ENCODE results near the gene GPBAR1.
A peak's percentile ranks its signal among the peaks of the same experiment; 100 is the strongest.

The GPBAR1 gene

DNA sequence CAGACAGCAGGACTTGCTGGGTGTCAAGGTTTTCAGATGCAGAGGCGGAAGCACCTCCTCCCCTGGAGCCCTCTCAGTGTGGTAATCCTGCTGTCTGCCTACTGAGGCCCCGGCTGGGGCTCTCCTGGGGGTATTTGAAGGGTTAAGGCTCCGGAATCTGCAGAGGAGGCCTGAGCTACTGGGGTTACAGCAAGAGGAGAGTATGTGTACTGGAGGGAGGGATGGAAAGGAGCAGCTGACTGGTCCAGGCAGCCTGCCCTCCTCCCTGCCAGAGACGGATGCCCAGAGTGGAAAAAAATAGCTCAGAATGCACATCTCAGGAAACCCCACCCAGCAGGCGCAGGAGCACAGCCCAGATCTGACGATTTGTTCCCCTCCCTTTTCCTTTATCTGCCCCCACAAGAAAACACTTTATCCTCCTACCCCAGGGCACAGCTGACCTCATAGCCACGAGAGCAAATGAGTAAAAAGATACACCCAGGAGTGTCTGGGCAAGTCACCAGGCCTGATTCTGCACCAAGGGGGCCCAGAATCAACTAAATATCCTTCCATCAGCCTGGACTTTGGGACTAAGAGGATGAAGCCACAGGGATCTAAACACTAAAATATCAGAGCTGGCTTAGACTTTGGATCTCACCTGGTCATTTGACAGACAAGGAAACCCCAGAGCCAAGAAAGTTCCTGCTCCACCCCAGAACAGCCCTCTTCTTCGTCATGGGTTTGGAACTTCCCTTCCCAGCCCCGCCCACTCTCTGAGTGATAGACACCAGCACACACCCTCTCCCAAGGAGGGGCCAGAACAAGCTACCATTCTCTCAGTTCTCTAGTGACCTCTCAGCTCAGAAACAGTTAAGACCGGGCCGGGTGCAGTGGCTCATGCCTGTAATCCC lies 26.0 kb downstream of the GPBAR1 start:
- TF ChIP-seq MYC (IDR thresholded peaks at IDR 0.05; ENCODE audit: low read depth, low read length), result peak; percentile 39; the same call in 1 of the 2 replicates
- TF ChIP-seq, protein P1, sequence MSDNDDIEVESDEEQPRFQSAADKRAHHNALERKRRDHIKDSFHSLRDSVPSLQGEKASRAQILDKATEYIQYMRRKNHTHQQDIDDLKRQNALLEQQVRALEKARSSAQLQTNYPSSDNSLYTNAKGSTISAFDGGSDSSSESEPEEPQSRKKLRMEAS (IDR thresholded peaks at IDR 0.05; ENCODE audit: low read depth, low read length), result peak; percentile 28; the same call in 1 of the 2 replicates
- TF ChIP-seq POLR2A (IDR thresholded peaks at IDR 0.05; ENCODE audit: extremely low read depth, insufficient read length), result peak; percentile 19
- TF ChIP-seq, protein P2, sequence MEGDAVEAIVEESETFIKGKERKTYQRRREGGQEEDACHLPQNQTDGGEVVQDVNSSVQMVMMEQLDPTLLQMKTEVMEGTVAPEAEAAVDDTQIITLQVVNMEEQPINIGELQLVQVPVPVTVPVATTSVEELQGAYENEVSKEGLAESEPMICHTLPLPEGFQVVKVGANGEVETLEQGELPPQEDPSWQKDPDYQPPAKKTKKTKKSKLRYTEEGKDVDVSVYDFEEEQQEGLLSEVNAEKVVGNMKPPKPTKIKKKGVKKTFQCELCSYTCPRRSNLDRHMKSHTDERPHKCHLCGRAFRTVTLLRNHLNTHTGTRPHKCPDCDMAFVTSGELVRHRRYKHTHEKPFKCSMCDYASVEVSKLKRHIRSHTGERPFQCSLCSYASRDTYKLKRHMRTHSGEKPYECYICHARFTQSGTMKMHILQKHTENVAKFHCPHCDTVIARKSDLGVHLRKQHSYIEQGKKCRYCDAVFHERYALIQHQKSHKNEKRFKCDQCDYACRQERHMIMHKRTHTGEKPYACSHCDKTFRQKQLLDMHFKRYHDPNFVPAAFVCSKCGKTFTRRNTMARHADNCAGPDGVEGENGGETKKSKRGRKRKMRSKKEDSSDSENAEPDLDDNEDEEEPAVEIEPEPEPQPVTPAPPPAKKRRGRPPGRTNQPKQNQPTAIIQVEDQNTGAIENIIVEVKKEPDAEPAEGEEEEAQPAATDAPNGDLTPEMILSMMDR (IDR thresholded peaks at IDR 0.05; ENCODE audit: low read depth, low read length), result no peak
- DNase-seq (ENCODE audit: low read depth), result peak; percentile 85
- H3K4me3 ChIP-seq (ENCODE audit: low read depth, low read length), result peak overlapping the region; percentile 45

DNA sequence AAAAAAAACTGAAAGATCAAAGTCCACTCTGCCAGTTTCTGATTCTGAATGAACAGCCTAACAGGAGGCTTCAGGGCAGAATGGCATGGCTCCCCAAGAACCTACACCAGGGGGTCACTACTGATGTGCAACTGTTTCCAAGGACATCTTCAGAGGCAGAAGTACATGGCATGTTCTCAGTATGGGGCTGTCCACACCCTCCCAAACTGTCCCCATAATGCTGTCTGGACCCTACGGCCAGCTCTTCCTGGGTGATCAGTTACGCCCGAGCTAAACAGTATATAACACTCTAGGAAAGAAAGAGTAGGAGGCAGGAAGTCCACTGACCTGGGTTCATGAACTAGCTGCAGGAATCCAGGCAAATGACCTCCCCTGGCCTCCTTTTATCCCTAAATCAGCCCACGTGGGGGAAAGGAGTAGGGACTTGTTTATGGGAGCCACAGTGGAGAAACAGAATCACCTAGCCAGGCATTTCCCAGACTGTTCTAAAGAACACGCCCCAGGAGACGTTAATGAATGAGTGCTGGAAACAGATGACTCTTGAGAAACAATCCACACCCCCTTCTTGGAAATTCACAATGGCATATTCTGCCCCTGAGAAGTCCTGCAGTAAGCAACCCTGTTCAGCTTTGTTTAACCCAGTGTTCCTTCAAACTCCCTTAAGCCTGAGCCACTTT lies 29.0 kb downstream of the GPBAR1 start:
- no peak overlapping the region for H3K4me3 ChIP-seq (ENCODE audit: low read depth, low read length)
- DNase-seq (ENCODE audit: low read depth), result no peak
- TF ChIP-seq POLR2A (IDR thresholded peaks at IDR 0.05; ENCODE audit: extremely low read depth, insufficient read length), result no peak
- TF ChIP-seq MYC (IDR thresholded peaks at IDR 0.05; ENCODE audit: low read depth, low read length), result no peak
- TF ChIP-seq, protein P2 (IDR thresholded peaks at IDR 0.05; ENCODE audit: low read depth, low read length), result no peak
- TF ChIP-seq, protein P1 (IDR thresholded peaks at IDR 0.05; ENCODE audit: low read depth, low read length), result no peak

DNA sequence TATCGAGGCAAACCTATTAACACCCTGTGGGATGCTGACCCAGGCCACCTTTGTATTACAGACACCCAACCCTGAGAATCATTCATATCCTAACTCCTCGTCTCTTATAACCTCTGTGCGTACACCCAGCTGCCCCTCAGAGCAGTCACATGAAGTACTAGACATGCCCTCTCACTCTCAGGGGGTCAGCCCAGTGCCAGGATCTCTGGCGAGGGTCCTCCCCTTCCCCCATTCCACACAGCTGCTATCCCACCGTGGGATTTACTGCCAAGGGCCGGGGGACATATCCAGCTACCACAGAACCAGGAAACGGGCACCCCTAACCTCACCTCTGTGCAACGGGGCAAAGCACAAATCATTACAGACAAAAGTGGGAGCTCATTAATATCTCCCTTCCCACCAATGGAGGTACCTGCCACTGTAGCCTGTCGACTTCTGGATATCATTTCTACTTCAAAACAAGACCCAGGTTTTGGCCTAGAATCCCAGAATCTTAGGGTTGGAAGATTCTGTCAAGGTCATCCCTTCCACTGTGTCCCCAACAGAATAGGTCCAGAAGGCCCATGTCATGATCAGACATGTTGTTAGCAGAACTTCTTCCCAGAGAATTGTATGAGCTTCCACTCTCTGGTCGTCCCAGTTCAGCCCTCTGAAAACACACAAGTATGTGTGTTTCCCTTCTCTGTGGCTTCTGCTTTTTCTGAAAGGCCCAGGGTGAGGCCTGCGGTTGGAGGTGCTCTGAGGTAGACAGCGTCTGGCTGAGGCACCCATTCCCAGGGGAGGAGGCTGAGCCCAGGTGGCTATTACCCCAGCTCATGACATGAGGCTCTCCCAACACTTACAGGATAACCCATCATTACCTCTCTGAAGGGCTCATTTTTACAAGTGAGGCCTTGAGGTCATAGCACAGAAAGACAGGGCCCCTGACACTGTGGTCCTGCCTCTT lies 29.8 kb downstream of the GPBAR1 start:
- peak overlapping the region; percentile 70 for H3K4me3 ChIP-seq (ENCODE audit: low read depth, low read length)
- DNase-seq (ENCODE audit: low read depth), result peak; percentile 79
- TF ChIP-seq, protein P1 (IDR thresholded peaks at IDR 0.05; ENCODE audit: low read depth, low read length), result no peak
- TF ChIP-seq, protein P2 (IDR thresholded peaks at IDR 0.05; ENCODE audit: low read depth, low read length), result no peak
- TF ChIP-seq MYC (IDR thresholded peaks at IDR 0.05; ENCODE audit: low read depth, low read length) (no peak), POLR2A (IDR thresholded peaks at IDR 0.05; ENCODE audit: extremely low read depth, insufficient read length) (no peak)

DNA sequence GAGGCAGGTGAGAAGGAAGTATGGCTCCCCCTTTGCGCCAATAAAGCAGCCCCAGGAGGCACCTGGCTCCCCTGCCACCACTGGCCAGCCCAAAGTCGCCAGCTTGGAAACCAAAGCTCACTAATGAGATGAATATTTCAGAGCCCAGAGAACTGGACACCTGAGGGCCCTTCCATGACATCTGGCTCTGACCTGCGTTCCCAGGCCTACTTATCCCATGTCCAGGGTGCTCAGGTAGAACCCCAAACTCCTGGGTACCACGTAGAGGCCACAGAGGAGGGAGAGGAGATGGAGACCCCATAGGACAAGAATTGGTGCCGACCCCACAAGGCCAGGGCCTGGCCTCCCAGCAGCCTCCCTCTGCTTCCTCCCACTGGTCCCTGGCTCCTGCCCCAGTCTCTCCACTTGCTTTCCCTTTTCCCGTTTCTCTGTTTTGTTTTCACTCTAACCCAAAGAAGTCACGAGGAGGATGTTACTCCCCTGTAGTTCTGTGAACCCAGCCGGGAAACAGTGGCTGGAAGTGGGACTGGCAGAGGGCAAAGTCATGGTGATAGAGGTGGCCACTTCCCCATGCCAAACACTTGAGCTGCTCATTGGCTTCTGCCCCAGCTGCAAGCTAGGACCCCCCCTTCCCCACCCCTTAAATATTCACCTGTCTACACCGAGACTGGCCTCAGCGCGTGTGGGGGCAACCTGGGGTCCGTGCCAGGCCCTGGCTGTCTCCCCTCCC lies 30.7 kb downstream of the GPBAR1 start:
- DNase-seq (ENCODE audit: low read depth), result peak; percentile 41
- TF ChIP-seq, protein P1 (IDR thresholded peaks at IDR 0.05; ENCODE audit: low read depth, low read length), result no peak
- TF ChIP-seq, protein P2 (IDR thresholded peaks at IDR 0.05; ENCODE audit: low read depth, low read length), result no peak
- TF ChIP-seq MYC (IDR thresholded peaks at IDR 0.05; ENCODE audit: low read depth, low read length) (no peak), POLR2A (IDR thresholded peaks at IDR 0.05; ENCODE audit: extremely low read depth, insufficient read length) (no peak)
- H3K4me3 ChIP-seq (ENCODE audit: low read depth, low read length), result peak overlapping the region; percentile 70

Measured in NB4 (cell line).